Testis (tissue), 2 donors: Measurements from ENCODE around the gene UGT1A1.

ENCODE experiments used
- POLR2A ChIP-seq: fragments of 450-650 bp; IDR thresholded peaks from one replicate; pipeline ENCODE4 v1.6.1; 2017; ENCODE audit warnings: antibody characterized with exemption, mild to moderate bottlenecking, moderate library complexity
- TF ChIP-seq, protein P1 (sequence below), 3 experiments: fragments of 450-650 bp in 2 of 3; fragments of 200-600 bp in 1 of 3; sonication (generic) in 1 of 3; IDR thresholded peaks; one replicate each; pipeline ENCODE4 v1.5.1; 2016 to 2019; ENCODE audit warnings: antibody characterized with exemption in 3 of 3, mild to moderate bottlenecking in 2 of 3, moderate library complexity in 1 of 3

DNA sequence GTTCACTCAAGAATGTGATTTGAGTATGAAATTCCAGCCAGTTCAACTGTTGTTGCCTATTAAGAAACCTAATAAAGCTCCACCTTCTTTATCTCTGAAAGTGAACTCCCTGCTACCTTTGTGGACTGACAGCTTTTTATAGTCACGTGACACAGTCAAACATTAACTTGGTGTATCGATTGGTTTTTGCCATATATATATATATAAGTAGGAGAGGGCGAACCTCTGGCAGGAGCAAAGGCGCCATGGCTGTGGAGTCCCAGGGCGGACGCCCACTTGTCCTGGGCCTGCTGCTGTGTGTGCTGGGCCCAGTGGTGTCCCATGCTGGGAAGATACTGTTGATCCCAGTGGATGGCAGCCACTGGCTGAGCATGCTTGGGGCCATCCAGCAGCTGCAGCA lies at the start of gene UGT1A1:
- TF ChIP-seq, protein P1, sequence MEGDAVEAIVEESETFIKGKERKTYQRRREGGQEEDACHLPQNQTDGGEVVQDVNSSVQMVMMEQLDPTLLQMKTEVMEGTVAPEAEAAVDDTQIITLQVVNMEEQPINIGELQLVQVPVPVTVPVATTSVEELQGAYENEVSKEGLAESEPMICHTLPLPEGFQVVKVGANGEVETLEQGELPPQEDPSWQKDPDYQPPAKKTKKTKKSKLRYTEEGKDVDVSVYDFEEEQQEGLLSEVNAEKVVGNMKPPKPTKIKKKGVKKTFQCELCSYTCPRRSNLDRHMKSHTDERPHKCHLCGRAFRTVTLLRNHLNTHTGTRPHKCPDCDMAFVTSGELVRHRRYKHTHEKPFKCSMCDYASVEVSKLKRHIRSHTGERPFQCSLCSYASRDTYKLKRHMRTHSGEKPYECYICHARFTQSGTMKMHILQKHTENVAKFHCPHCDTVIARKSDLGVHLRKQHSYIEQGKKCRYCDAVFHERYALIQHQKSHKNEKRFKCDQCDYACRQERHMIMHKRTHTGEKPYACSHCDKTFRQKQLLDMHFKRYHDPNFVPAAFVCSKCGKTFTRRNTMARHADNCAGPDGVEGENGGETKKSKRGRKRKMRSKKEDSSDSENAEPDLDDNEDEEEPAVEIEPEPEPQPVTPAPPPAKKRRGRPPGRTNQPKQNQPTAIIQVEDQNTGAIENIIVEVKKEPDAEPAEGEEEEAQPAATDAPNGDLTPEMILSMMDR (IDR thresholded peaks at IDR 0.05) = no peak
- no peak for TF ChIP-seq POLR2A
